Activated CD4-positive, alpha-beta T cell treated with anti-CD3 and anti-CD28 coated beads, Interleukin-2, amount 50 U/mL, for 24 hours (primary cell): Measurements from ENCODE around the gene LRRC14B.
"Not testable (repeated sequence)": the region's sequence is repeated elsewhere in the genome, so short reads cannot be mapped to it uniquely, and the experiment has no call there.

ENCODE experiments used
- DNase-seq, 2 donors: peaks; one replicate each; pipeline ENCODE4 v3.0.0-alpha.2; 2020; ENCODE audit warnings: low read depth in 1 of 2, low spot score in 1 of 2

LRRC14B gene

GRCh38 chr5:206406-206805 lies 15.1 kb downstream of the LRRC14B start:
- DNase-seq = no peak

DNA sequence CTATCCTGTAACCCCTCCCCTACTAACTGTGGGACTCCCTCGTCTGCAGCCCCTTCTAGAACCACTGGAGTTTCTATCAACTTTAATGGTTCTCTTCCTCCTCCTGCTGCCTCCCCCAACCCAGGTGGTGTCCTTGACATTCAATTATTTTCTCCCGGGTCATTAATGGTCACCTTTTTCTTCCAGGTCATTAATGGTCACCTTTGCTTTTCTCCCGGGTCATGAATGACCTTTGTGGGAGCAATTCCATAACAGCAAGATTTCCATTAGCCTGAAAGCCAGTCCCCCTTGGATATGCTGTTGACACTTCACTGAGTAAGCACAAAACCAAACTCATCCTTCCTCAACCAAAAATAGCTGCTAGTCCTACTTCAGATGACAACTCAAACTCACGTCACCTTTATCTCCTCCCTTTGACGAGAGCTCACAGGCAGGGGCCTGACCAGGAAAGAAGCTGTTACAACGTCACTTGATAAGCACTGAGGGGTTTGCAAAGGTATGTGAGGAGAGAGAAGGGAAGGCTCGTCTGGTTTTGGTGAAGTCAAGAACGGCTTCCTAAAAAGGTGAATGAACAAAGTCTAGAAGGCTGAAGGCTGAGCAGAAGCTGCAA lies 15.7 kb downstream of the LRRC14B start:
- DNase-seq = no peak

- no peak for DNase-seq
Observed at GRCh38 chr5:207599-207998, 16.3 kb downstream of the LRRC14B start.

DNA sequence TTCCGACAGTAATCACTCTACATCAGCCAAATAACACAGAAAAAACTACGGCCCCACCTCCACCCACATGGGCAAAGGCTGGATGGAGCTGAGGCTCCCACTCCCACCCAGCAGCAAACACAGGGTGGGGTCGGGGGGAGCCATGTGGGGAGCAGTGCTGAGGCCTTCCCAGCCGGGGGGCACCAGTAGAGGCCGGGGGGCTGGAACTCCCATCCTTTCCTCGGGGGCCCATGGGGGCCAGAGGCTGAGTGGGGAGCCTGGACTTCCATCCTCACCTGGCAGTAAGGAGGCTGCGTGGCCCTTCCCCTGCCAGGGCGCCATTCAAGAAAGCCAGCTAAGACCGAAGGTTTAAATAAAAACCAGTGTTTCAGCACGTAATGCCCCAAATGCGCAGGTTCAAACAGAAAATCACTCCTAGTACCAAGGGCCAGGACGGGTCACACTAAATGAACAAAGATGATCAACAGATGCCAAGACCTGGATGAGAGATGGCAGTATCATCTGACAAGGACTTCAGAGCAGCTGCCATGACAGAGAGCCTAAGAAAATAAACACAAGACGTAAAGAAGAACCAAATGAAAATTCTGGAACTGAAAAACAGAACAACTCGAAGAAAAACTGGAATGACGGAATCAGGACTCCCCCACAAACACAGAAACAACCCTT lies 17.3 kb downstream of the LRRC14B start:
- DNase-seq = no peak

GRCh38 chr5:213803-214395 lies 22.6 kb downstream of the LRRC14B start:
- no peak for DNase-seq

- DNase-seq = not testable (repeated sequence)
Observed at GRCh38 chr5:215256-215655, 24.0 kb downstream of the LRRC14B start.

GRCh38 chr5:216076-216475 lies 24.8 kb downstream of the LRRC14B start:
- not testable (repeated sequence) for DNase-seq

DNA sequence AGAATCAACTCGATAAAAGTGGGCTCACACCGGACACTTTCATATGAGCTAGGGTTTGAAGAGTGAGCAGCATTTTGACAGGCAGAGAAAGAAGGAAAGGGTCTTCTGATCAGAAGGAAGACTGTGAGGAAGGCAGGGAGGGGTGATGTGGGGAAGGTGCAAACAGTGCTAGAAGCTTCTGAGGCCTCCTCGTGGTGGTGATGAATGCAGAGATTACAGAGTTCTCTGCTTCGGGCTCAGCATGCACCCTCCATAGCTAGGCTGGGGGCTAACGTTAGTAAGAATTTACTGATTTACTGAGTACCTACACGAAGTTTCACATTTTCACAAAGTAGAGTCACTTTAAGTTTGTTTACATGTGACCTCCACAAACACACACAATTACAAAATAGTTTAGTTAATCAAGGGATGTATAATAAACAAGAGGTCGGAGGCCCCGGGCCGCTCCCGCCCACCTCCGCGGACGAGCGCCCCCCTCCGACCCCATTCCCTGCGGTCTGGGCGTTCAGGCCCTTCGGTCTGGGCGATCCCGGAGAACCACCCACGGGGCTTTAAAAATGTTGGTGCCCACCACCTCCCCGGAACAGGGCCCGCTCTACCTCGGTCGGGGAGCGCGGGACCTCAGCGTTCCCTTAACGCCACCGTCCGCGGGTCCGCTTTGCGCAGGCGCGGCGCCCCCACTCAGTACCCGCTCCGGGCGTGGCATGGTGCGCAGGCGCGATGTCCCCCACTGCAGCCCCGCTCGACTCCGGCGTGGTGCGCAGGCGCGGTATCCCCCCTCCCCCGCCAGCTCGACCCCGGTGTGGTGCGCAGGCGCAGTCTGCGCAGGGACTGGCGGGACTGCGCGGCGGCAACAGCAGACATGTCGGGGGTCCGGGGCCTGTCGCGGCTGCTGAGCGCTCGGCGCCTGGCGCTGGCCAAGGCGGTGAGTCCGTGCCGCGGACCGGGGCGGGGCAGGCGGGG lies 26.5 kb downstream of the LRRC14B start, which contains the start of the genes CCDC127 and SDHA:
Gene CCDC127, minus strand, starts transcription at position 660 of the 963 bp plus-strand sequence. CDS start 1,304 bp downstream, outside the sequence.
Gene SDHA, plus strand, starts transcription at position 827 of the 963 bp plus-strand sequence. Its CDS starts 36 bp downstream, at position 863.
- peak; percentile 94 to 97 for DNase-seq

- no peak for DNase-seq
Observed at GRCh38 chr5:218457-219291, 27.4 kb downstream of the LRRC14B start.

DNA sequence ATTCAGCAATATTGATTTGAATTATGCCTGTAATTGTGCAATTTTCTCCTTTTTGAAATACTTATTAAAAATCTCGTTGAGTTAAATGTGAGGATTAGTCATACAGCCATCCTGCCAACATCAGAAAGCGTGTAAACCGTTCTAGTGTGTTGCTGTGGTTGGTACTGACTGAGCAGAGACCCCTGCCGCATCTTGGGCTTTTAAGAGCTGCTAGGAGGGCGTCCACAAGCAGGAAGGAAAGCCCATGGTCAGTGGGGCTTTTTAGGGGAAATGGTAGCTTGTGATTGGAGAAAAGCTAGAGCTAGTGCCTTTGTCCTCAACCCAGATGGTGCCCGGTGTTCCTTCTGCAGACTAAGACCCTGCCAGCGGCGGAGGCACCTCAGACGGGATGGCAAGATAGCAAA lies 28.2 kb downstream of the LRRC14B start:
- DNase-seq = no peak

DNA sequence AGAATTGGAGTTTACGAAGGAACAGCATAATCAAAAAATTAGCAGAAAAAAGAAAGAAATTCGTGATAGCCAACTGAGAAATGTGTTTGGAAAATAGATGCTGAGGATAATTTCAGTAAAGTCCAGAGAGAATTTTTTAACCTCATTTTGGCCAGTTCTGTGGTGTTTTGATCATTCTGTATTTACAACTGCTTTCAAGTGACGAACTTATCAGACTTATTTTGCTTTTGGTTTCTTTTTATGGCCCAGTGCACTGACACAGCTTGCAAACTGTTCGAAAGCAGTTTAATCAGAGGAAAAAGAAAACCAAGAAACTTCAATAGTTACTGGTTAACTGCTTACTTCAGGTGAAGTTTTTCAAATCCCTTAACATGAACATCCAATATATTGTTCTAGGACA lies 28.7 kb downstream of the LRRC14B start:
- DNase-seq = no peak

DNA sequence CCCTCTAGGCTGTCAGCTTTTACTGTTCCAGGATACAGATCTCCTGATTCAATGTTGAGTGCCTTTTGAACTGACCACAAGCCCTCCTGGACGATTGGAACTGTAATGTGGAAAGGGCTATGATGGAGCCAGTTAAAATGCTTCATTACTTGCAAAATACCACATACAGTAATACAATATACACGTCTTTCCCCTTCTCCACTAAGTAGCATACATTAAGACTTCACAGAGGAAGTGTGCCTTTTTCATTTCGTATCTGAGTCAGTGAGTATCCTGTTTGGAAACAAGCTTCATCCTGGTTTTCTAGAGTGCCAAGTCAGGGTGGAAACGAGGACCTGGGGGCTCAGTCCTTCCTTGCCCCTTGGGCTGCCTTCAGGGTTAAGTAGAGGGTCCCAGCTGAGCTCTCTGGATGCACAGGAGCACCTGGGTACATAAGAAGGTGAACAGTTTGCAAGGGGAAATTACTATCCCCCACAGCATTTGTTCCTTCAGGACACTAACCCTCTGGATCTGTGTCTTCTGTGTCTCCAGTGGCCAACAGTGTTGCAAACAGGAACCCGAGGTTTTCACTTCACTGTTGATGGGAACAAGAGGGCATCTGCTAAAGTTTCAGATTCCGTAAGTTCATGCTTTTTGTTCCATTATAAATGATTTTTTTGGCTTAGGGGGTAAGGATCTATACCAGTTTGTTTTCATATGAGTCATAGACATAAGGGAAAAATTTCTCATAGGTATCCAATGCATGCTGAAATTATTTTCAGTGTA lies 31.8 kb downstream of the LRRC14B start:
- DNase-seq = not testable (repeated sequence)

DNA sequence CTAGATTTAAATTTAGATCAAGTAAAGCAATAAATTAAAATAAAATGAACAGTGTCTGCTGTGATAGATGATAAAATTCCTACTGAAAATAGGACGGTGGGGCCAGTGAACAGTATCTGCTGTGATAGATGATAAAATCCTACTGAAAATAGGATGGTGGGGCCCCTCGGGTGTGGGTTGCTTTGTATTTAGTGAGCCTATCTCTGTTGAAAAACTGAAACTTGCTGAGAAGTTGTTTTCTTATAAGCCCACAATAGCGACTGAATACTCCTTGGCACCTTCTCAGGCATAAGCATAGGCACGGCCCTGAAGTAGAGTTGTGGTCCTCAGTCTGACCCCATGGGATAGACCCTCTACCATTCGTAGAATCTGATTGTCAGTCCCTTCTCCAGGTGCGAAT lies 32.5 kb downstream of the LRRC14B start:
- no peak for DNase-seq

DNA sequence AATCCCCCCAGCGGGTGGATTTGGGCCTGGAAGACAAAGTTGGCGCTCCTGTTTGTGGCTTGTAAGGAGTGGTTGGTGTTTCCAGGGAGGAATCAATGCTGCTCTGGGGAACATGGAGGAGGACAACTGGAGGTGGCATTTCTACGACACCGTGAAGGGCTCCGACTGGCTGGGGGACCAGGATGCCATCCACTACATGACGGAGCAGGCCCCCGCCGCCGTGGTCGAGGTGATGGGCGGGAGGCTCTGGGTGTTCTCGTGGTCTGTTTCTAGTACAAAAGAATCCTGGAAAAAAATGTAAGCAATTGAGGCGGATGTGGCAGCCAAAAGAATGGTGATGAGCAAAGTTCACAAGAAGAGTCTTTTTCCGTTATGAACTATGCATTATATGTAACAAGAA lies 34.0 kb downstream of the LRRC14B start:
- DNase-seq = no peak

DNA sequence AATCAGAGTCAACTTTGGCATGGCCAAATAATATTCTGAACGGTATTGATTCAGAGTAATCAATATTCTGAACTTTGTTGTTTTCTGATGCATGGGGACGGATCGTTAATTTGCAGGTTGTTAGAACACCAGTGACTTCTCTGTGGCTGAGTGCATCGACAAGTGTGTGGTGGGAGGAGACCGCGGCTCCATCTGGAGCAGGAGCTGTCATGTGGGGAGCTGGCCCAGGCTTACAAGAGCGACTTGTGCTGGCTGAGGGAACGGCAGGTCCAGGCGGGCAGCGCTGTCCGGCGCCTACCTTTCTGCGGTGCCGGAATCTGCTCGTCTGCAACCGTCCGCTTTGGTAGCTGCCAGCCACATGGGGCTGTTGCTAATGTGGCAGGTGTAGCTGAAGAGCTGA lies 36.1 kb downstream of the LRRC14B start:
- DNase-seq = not testable (repeated sequence)

DNA sequence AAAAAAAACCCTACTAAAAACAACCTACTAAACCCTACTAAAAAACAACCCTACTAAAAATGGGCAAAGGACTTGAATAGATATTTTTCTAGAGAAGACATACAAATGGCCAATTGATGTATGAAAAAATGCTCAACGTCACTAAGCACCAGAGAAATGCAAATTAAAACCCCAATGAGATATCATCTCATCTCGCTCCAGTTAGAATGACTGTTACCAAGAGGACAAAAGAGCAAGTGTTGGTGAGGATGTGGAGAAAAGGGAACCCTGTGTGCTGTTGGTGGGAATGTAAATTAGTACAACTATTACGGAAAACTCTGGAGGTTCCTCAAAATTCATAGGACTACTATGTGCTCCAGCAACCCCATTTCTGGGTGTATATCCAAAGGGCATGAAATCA lies 37.6 kb downstream of the LRRC14B start:
- DNase-seq = no peak

GRCh38 chr5:230711-231110 lies 39.4 kb downstream of the LRRC14B start:
- DNase-seq = no peak

DNA sequence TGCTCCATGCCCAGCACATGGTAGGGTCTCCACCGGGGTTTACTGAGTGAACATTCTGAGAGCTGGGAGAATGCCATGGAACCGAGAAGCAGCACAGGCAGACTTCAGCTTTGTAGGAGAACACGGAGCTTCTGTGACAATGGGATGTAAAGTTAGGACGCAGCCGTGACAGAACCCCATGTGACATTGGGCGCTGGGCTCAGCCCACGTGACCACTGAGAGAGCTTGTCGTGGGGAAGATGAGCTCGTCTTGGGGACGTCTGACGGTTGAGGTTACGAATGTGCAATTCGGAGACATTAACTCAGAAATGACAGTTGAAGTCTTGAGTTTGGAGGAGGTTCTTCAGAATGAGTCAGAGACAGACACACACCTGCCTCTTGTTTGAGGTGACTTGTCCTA lies 40.4 kb downstream of the LRRC14B start:
- DNase-seq = no peak

GRCh38 chr5:233426-233825 lies 42.1 kb downstream of the LRRC14B start:
- not testable (repeated sequence) for DNase-seq

DNA sequence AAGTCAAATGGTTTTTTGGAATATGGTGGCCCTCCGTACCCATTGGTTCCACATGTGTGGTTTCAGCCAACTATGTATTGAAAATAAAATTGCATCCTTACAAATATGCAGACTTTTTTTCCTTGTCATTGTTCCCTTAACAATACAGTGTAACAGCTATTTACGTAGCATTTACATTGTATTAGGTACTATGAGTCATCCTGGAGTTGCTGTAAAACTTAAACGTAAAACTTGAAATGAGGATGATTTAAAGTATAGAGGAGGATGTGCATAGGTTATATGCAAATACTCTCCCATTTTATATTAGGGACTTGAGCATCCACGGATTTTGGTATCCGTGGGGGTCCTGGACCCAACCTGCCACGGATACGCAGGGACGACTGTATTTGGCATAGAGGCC lies 43.2 kb downstream of the LRRC14B start:
- no peak for DNase-seq
